Fibroblast of pulmonary artery (primary cell): ENCODE measurements around the gene LYRM2.
A peak's percentile ranks its signal among the peaks of the same experiment; 100 is the strongest.

ENCODE experiments used
- DNase-seq: peaks from one replicate; pipeline ENCODE4 v3.0.0-alpha.2; 2010; ENCODE audit warnings: low read depth
- H3K4me3 ChIP-seq: replicated peaks from 2 replicates; pipeline ENCODE4 v1.5.1; 2011; ENCODE audit warnings: low read depth, mild to moderate bottlenecking, control low read depth, low read length, moderate library complexity
- CTCF ChIP-seq: IDR thresholded peaks from 2 replicates; pipeline ENCODE4 v1.5.1; 2011; ENCODE audit warnings: mild to moderate bottlenecking, control low read depth, low read length, inconsistent platforms; ENCODE audit errors: missing control alignments

Gene LYRM2

GRCh38 chr6:89667872-89668556 is 29.5 kb upstream of the LYRM2 start:
- peak; percentile 17 for DNase-seq
- no peak for TF ChIP-seq CTCF
- no peak overlapping the region for H3K4me3 ChIP-seq

- no peak for DNase-seq
- H3K4me3 ChIP-seq: no peak overlapping the region
- no peak for TF ChIP-seq CTCF
These were observed 24.2 kb upstream of the LYRM2 start for GRCh38 chr6:89662659-89663223.

- no peak for TF ChIP-seq CTCF
- H3K4me3 ChIP-seq: no peak overlapping the region
- no peak for DNase-seq
These were observed 23.0 kb upstream of the LYRM2 start for GRCh38 chr6:89661559-89661958.

- no peak for DNase-seq
- TF ChIP-seq CTCF: no peak
- H3K4me3 ChIP-seq: no peak overlapping the region
These were observed 22.4 kb upstream of the LYRM2 start for GRCh38 chr6:89660981-89661380.

- no peak for TF ChIP-seq CTCF
- H3K4me3 ChIP-seq: no peak overlapping the region
- DNase-seq: no peak
These were observed 19.1 kb upstream of the LYRM2 start for GRCh38 chr6:89657445-89658158.

GRCh38 chr6:89655122-89655521 is 16.6 kb upstream of the LYRM2 start:
- TF ChIP-seq CTCF: no peak
- H3K4me3 ChIP-seq: no peak overlapping the region
- DNase-seq: no peak
